Skeletal muscle cell (primary cell): ENCODE results near the gene CCDC88C.
"Not testable (repeated sequence)": the region's sequence is repeated elsewhere in the genome, so short reads cannot be mapped to it uniquely, and the experiment has no call there.

ENCODE experiments used
- DNase-seq: peaks from one replicate; pipeline ENCODE4 v3.0.0-alpha.2; 2010; ENCODE audit warnings: low read depth
- H3K4me3 ChIP-seq: 2 replicates; pipeline ENCODE4 v1.5.1; 2011; ENCODE audit warnings: low read depth, mild to moderate bottlenecking, control low read depth, low read length, moderate library complexity

CCDC88C gene, protein sequence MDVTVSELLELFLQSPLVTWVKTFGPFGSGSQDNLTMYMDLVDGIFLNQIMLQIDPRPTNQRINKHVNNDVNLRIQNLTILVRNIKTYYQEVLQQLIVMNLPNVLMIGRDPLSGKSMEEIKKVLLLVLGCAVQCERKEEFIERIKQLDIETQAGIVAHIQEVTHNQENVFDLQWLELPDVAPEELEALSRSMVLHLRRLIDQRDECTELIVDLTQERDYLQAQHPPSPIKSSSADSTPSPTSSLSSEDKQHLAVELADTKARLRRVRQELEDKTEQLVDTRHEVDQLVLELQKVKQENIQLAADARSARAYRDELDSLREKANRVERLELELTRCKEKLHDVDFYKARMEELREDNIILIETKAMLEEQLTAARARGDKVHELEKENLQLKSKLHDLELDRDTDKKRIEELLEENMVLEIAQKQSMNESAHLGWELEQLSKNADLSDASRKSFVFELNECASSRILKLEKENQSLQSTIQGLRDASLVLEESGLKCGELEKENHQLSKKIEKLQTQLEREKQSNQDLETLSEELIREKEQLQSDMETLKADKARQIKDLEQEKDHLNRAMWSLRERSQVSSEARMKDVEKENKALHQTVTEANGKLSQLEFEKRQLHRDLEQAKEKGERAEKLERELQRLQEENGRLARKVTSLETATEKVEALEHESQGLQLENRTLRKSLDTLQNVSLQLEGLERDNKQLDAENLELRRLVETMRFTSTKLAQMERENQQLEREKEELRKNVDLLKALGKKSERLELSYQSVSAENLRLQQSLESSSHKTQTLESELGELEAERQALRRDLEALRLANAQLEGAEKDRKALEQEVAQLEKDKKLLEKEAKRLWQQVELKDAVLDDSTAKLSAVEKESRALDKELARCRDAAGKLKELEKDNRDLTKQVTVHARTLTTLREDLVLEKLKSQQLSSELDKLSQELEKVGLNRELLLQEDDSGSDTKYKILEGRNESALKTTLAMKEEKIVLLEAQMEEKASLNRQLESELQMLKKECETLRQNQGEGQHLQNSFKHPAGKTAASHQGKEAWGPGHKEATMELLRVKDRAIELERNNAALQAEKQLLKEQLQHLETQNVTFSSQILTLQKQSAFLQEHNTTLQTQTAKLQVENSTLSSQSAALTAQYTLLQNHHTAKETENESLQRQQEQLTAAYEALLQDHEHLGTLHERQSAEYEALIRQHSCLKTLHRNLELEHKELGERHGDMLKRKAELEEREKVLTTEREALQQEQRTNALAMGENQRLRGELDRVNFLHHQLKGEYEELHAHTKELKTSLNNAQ (N-terminal part only)

DNA sequence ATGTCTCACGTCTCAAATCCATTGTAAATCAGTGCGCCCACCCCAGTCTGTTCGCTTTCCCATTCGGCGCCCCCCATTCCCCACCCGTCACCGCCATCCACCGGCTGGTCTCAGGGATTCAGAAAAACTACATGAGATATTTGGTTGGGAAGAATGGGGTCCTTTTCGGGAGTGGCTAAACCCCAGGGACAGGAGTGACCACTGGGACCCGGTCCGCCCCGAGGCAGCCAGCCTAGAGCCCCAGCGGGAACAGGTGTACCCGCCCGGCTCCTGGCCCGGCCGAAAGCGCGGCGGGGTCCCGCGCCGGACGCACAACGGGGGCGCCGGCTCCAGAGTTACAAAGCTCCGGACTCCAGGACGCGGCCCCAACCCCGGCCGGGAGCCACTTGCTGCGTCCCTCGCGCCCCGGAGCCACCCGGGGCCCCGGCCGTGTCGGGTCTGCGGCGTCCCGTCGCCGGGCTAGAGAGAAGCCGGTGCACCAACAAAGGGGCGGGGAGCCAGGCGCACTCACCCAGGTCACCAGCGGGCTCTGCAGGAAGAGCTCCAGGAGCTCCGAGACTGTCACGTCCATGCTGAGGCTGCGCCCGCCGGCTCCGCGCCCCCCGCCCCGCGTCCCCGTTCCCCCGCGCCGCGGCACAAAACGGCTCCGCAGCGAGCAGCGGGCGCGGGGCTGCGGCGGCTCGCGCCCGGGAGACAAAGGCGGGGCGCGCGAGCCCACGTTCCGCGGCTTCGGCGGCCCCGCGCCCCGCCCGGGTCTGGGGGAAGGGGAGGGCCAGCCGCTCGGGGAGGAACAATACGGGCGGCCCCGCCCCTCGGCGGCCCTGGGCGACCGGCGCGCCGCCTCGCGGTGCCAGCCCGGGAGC lies at the start of gene CCDC88C:
Gene CCDC88C, minus strand, starts transcription at position 701 of the 863 bp plus-strand sequence. Its CDS starts 130 bp downstream, at position 571.
- peak within 1 kb of the TSS; percentile 42 for H3K4me3 ChIP-seq
- no peak for DNase-seq

- no peak for DNase-seq
- H3K4me3 ChIP-seq, result no peak overlapping the region
Observed at GRCh38 chr14:91466192-91466591, 48.6 kb upstream of the CCDC88C start.

DNA sequence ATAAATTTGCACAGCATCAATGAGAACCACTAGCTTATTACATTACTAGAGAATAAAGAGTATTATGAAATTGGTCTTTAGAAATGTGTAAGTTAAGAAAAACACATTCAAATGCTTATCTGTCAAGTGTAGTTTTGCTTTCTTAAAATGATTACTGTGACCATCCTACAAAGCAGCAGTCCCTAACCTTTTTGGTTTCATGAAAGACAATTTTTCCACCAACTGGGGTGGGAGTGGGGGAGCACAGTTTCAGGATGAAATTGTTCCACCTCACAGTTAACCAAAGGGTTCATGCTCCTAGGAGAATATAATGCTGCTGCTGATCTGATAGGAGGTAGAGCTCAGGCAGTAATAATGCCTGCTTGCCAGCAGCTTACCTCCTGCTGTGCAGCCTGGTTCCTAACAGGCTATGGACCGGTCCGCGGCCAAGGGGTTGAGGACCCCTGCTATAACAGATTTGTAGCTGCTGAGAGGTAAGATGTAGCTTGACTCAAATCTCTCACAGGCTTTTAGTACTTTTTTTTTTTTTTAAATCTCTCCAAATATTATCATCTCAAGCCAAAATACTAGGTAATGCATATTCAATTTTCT lies 47.1 kb upstream of the CCDC88C start:
- DNase-seq, result no peak
- H3K4me3 ChIP-seq, result no peak overlapping the region

DNA sequence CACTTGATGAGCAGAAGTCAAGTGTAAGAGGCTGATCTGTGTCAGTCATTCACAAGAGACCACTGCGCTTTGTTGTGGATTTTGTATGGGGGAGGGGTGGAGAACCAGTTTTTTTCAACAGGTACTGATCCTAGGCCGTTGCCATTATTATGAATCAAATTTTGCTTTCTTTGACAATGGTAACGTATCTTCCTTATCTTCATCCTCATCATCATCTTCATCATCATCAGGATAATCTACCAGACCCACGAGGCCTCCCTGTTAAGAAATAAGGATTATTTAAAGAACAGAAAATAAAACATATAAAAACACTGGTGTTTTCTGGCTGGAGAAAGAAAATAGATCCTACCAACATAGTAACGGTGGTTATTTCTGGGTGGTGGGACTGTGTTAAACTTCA lies 41.0 kb upstream of the CCDC88C start:
- no peak for DNase-seq
- no peak overlapping the region for H3K4me3 ChIP-seq

DNA sequence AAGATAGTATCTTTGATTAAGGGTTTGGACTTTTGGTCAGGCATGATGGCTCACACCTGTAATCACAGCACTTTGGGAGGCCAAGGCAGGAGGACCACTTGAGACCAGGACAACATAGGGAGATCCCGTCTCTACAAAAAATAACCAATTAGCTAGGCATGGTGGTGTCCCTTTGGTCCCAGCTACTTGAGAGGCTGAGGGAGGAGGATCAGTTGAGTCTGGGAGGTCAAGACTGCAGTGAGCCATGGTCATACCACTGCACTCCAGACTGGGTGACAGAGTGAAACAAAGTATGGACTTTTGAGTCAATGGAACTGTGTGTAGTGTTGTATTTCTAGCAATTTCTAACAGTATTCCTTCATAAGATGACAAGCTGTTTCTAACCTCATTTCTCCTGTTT lies 38.7 kb upstream of the CCDC88C start:
- H3K4me3 ChIP-seq, result no peak overlapping the region
- DNase-seq, result no peak

DNA sequence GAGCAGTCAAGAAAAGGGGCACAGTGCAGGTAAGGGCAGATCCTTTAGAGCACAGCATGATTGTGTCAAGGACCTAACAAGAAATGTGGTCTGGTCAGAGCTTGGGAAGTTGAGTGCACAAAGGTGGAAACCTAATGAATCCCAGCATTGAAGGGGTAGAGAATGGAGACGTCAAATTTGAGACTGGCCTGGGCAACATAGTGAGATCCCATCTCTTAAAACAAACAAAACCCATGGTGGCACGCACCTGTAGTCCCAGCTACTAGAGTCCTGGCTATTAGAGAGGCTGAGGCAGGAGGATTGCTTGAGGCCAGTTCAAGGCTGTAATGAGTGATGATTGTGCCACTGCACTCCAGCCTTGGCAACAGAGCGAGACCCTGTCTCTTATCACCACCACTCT lies 37.0 kb upstream of the CCDC88C start:
- DNase-seq, result no peak
- H3K4me3 ChIP-seq, result no peak overlapping the region

- no peak for DNase-seq
- H3K4me3 ChIP-seq, result no peak overlapping the region
Observed at GRCh38 chr14:91454155-91454554, 36.5 kb upstream of the CCDC88C start.

- no peak overlapping the region for H3K4me3 ChIP-seq
- no peak for DNase-seq
Observed at GRCh38 chr14:91453744-91454143, 36.1 kb upstream of the CCDC88C start.

DNA sequence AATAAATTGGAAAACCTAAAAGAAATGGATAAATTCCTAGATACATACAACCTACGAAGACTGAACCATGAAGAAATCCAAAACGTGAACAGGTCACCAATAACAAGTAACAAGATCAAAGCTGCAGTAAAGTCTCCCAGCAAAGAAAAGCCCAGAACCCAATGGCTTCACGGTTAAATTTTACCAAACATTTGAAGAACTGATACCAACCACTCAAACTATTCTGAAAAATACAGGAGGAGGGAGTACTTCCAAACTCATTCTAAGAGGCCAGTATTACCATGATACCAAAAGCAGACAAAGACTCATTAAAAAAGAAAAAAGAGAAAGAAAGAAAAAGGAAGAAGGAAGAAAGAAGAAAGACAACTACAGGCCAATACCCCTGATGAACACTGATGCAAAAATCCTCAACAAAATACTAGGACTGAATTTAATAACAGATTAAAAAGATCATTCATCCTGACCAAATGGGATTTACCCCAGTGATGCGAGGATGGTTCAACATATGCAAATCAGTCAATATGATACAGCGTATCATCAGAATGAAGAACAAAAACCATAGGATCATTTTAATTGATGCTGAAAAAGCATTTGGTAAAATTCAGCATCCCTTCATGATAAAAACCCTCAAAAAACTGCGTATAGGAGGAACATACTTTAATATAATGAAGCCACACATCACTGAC lies 26.9 kb upstream of the CCDC88C start:
- DNase-seq, result no peak
- no peak overlapping the region for H3K4me3 ChIP-seq

GRCh38 chr14:91439345-91439744 lies 21.7 kb upstream of the CCDC88C start:
- DNase-seq, result no peak
- H3K4me3 ChIP-seq, result no peak overlapping the region

- DNase-seq, result no peak
- no peak overlapping the region for H3K4me3 ChIP-seq
Observed at GRCh38 chr14:91438845-91439244, 21.2 kb upstream of the CCDC88C start.

GRCh38 chr14:91436266-91436665 lies 18.6 kb upstream of the CCDC88C start:
- not testable (repeated sequence) for H3K4me3 ChIP-seq, DNase-seq

- no peak overlapping the region for H3K4me3 ChIP-seq
- no peak for DNase-seq
Observed at GRCh38 chr14:91429385-91429784, 11.8 kb upstream of the CCDC88C start.

GRCh38 chr14:91428931-91429330 lies 11.3 kb upstream of the CCDC88C start:
- not testable (repeated sequence) for DNase-seq, H3K4me3 ChIP-seq

DNA sequence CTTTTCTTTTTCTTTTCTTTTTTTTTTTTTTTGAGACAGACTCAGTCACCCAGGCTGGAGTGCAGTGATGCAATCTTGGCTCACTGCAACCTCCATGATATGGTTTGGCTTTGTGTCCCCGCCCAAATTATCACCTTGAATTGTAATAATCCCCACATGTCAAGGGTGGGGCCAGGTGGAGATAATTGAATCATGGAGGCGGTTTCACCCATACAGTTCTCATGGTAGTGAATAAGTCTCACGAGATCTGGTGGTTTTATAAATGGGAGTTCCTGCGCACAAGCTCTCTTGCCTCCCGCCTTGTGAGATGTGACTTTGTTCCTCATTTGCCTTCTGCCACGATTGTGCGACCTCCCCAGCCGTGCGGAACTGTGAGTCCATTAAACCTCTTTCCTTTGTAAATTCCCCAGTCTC lies 7.9 kb upstream of the CCDC88C start:
- not testable (repeated sequence) for H3K4me3 ChIP-seq, DNase-seq

GRCh38 chr14:91424813-91425530 lies 7.4 kb upstream of the CCDC88C start:
- no peak overlapping the region for H3K4me3 ChIP-seq
- no peak for DNase-seq

DNA sequence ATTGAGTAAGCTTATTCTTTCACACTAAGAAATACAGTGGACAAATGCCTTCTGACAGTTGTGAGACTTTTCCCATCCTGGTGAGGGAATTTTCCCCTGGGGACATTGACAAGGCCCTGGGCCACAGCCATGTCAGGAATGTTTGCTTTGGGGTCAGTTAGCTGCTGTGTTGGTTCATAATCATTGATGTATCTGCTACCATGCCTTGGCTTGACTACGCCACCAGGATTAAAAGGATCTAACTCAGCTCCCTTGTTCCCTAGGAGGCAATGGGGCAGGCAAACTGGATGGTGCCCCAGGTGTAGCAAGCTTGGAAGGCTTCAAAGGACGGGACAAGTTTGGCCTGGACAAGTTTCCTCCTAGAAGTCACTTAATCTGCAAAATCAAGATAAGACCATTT lies 3.1 kb upstream of the CCDC88C start:
- no peak overlapping the region for H3K4me3 ChIP-seq
- DNase-seq, result no peak
